Neural cell (in vitro differentiated cells): ENCODE measurements around the gene PRUNE2. TPM values are rescaled to one million over a fixed set of nuclear protein-coding genes. Genes with fewer than 3 reads are reported as not detected.

Experiments used
- H2AFZ ChIP-seq: fragments of 200-600, 300-800 bp; sonication (generic), shearing (Covaris generic); 2 replicates; pipeline ENCODE4 v1.6.0; 2014; ENCODE audit warnings: low read depth, mild to moderate bottlenecking, antibody characterized with exemption, low read length, moderate library complexity
- H3F3A ChIP-seq: fragments of 200-600 bp; shearing (Covaris generic); 2 replicates; pipeline ENCODE4 v1.6.1; 2016; ENCODE audit warnings: mild to moderate bottlenecking, moderate library complexity, mixed read lengths, antibody characterized with exemption, low read length; ENCODE audit not compliant: insufficient read depth, poor library complexity, severe bottlenecking
- H3K27ac ChIP-seq: fragments of 200-600, 300-800 bp; sonication (generic), shearing (Covaris generic); 2 replicates; pipeline ENCODE4 v1.5.1; 2014; ENCODE audit warnings: mild to moderate bottlenecking, low read length, moderate library complexity
- H3K27me3 ChIP-seq: fragments of 300-800, 200-600 bp; sonication (generic), shearing (Covaris generic); 2 replicates; pipeline ENCODE4 v1.6.0; 2014; ENCODE audit warnings: mild to moderate bottlenecking, low read depth, low read length, moderate library complexity; ENCODE audit not compliant: insufficient read depth
- H3K36me3 ChIP-seq: fragments of 300-800, 200-600 bp; sonication (generic), shearing (Covaris generic); 2 replicates; pipeline ENCODE4 v1.5.1; 2014; ENCODE audit warnings: mild to moderate bottlenecking, antibody characterized with exemption, low read length, moderate library complexity; ENCODE audit not compliant: insufficient read depth
- H3K4me2 ChIP-seq: fragments of 300-800, 200-600 bp; sonication (generic), shearing (Covaris generic); 2 replicates; pipeline ENCODE4 v1.6.0; 2014; ENCODE audit warnings: mild to moderate bottlenecking, low read length
- H3K4me3 ChIP-seq: fragments of 300-800, 200-600 bp; sonication (generic), shearing (Covaris generic); 2 replicates; pipeline ENCODE4 v1.5.1; 2014; ENCODE audit warnings: mild to moderate bottlenecking, low read length, moderate library complexity
- H3K79me2 ChIP-seq: fragments of 200-600 bp; shearing (Covaris generic); replicated peaks from 2 replicates; pipeline ENCODE4 v1.6.0; 2014; ENCODE audit warnings: mild to moderate bottlenecking, low read length, moderate library complexity; ENCODE audit not compliant: insufficient read depth
- H3K9ac ChIP-seq: fragments of 300-800, 200-600 bp; sonication (generic), shearing (Covaris generic); 2 replicates; pipeline ENCODE4 v1.6.1; 2016; ENCODE audit warnings: mild to moderate bottlenecking, low read length, mixed read lengths
- H3K9me2 ChIP-seq: fragments of 200-600 bp; shearing (Covaris generic); 2 replicates; pipeline ENCODE4 v1.6.1; 2016; ENCODE audit warnings: mild to moderate bottlenecking, low read length, mixed read lengths; ENCODE audit not compliant: insufficient read depth
- H3K9me3 ChIP-seq: fragments of 200-600, 300-800 bp; sonication (generic), shearing (Covaris generic); 2 replicates; pipeline ENCODE4 v1.6.1; 2016; ENCODE audit warnings: mild to moderate bottlenecking, mixed run types, low read length, moderate library complexity, mixed read lengths
- H4K20me1 ChIP-seq: fragments of 200-600 bp; shearing (Covaris generic); 2 replicates; pipeline ENCODE4 v1.6.1; 2016; ENCODE audit warnings: mild to moderate bottlenecking, mixed run types; ENCODE audit not compliant: insufficient read depth
- CTCF ChIP-seq: fragments of 450-650 bp; IDR thresholded peaks from 2 replicates; pipeline ENCODE4 v1.5.1; 2014; ENCODE audit warnings: antibody characterized with exemption, mild to moderate bottlenecking, moderate library complexity; ENCODE audit not compliant: poor library complexity, severe bottlenecking
- EP300 ChIP-seq: fragments of 450-650 bp; conservative IDR thresholded peaks from 2 replicates; pipeline ENCODE4 v1.6.1; 2014; ENCODE audit warnings: antibody characterized with exemption, mild to moderate bottlenecking, moderate library complexity; ENCODE audit not compliant: poor library complexity, severe bottlenecking
- EZH2 ChIP-seq: fragments of 200-600, 300-800 bp; shearing (Covaris generic), sonication (generic); IDR thresholded peaks from 2 replicates; pipeline ENCODE4 v1.6.1; 2014; ENCODE audit warnings: antibody characterized with exemption, low read length, borderline replicate concordance, mild to moderate bottlenecking; ENCODE audit not compliant: insufficient read depth, poor library complexity, severe bottlenecking
- MXI1 ChIP-seq: fragments of 450-650 bp; conservative IDR thresholded peaks from 2 replicates; pipeline ENCODE4 v1.6.1; 2014; ENCODE audit warnings: antibody characterized with exemption, mild to moderate bottlenecking; ENCODE audit not compliant: poor library complexity, severe bottlenecking
- POLR2AphosphoS5 ChIP-seq: IDR thresholded peaks from 2 replicates; pipeline ENCODE4 v1.6.1; 2012
- RAD21 ChIP-seq: fragments of 450-650 bp; conservative IDR thresholded peaks from 2 replicates; pipeline ENCODE4 v1.6.1; 2014; ENCODE audit warnings: antibody characterized with exemption, mild to moderate bottlenecking, moderate library complexity
- SMC3 ChIP-seq: fragments of 450-650 bp; conservative IDR thresholded peaks from 2 replicates; pipeline ENCODE4 v1.6.1; 2014; ENCODE audit warnings: antibody characterized with exemption, mild to moderate bottlenecking, moderate library complexity; ENCODE audit not compliant: poor library complexity
- TAF1 ChIP-seq: IDR thresholded peaks from 2 replicates; pipeline ENCODE4 v1.6.1; 2012; ENCODE audit warnings: low read depth
- polyA plus RNA-seq: library from polyadenylated mRNA; depleted of rRNA; stranded (reverse); fragments of >200 nt; gene quantifications from 2 replicates; pipeline ENCODE4 v1.2.3, GENCODE V29; 2014
- TF ChIP-seq, protein P1 (sequence below): IDR thresholded peaks from 2 replicates; pipeline ENCODE4 v1.6.1; 2012; ENCODE audit warnings: borderline replicate concordance

Gene PRUNE2
- polyA plus RNA-seq, 1 donor from 2014 or later = 9.7 TPM

DNA sequence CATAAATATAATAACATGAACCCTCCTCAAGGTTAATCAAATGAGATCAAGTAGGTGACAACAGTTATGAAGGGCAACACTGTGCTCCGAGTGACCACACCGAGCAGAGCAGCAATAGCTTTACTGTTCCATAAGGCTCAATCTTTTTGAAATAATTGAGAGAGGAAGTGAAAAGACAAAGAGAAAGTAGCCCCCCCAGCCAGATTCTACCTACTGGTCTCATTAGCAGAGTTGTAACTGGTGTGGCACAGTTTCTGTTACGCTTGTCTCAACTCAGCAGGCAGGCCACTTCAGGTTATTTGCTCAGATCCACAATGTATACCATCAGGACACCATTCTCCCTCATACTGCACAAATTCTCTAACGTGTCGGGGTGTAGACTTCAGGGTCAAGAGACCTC is 14.0 kb downstream of the PRUNE2 start:
- Histone ChIP-seq H3K79me2 (no peaks in the 10 kb centered on the region), H3K4me2 (no peak overlapping the region), H3K27ac (no peak overlapping the region), H3K27me3 (no peaks in the 10 kb centered on the region), H2AFZ (no peak overlapping the region), H4K20me1 (no peaks in the 10 kb centered on the region), H3K9me2 (no peaks in the 10 kb centered on the region), H3F3A (no peaks in the 10 kb centered on the region), H3K4me3 (no peak overlapping the region), H3K9me3 (no peaks in the 10 kb centered on the region), H3K9ac (no peak overlapping the region), H3K36me3 (no peaks in the 10 kb centered on the region)
- no peak for TF ChIP-seq RAD21
- TF ChIP-seq EP300 = no peak

DNA sequence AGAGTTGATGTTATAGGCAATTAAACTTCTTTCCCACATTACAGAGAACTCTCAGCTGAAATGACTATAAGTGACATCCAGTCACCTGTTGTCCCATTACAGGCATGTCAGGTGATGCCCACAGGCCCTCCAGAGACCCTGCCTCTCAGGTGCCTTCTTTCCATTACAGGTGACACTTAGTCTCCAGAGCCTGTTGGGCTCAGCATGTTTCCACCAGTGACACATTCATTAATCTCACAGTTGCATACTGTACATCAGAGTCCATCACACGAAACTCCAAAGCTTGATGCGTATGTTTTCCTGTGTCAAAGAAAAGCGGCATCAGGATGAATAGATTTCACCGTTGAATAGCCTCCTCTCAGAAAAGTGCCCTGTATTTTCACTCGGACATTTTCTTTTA is 14.6 kb downstream of the PRUNE2 start:
- H2AFZ ChIP-seq = no peak overlapping the region
- TF ChIP-seq SMC3 = no peak
- no peak for TF ChIP-seq MXI1
- TF ChIP-seq CTCF = no peak
- TF ChIP-seq TAF1 = no peak
- peak; percentile 76 for TF ChIP-seq EP300
- TF ChIP-seq POLR2AphosphoS5 = peak; percentile 70
- TF ChIP-seq EZH2 = no peak
- TF ChIP-seq, protein P1, sequence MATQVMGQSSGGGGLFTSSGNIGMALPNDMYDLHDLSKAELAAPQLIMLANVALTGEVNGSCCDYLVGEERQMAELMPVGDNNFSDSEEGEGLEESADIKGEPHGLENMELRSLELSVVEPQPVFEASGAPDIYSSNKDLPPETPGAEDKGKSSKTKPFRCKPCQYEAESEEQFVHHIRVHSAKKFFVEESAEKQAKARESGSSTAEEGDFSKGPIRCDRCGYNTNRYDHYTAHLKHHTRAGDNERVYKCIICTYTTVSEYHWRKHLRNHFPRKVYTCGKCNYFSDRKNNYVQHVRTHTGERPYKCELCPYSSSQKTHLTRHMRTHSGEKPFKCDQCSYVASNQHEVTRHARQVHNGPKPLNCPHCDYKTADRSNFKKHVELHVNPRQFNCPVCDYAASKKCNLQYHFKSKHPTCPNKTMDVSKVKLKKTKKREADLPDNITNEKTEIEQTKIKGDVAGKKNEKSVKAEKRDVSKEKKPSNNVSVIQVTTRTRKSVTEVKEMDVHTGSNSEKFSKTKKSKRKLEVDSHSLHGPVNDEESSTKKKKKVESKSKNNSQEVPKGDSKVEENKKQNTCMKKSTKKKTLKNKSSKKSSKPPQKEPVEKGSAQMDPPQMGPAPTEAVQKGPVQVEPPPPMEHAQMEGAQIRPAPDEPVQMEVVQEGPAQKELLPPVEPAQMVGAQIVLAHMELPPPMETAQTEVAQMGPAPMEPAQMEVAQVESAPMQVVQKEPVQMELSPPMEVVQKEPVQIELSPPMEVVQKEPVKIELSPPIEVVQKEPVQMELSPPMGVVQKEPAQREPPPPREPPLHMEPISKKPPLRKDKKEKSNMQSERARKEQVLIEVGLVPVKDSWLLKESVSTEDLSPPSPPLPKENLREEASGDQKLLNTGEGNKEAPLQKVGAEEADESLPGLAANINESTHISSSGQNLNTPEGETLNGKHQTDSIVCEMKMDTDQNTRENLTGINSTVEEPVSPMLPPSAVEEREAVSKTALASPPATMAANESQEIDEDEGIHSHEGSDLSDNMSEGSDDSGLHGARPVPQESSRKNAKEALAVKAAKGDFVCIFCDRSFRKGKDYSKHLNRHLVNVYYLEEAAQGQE = no peak
- TF ChIP-seq RAD21 = no peak
- no peaks in the 10 kb centered on the region for H3F3A ChIP-seq
- no peaks in the 10 kb centered on the region for H3K79me2 ChIP-seq
- no peak overlapping the region for H3K4me3 ChIP-seq
- no peaks in the 10 kb centered on the region for H4K20me1 ChIP-seq
- no peaks in the 10 kb centered on the region for H3K36me3 ChIP-seq
- H3K27ac ChIP-seq = no peak overlapping the region
- no peaks in the 10 kb centered on the region for H3K27me3 ChIP-seq
- H3K4me2 ChIP-seq = no peak overlapping the region
- H3K9me3 ChIP-seq = no peaks in the 10 kb centered on the region
- H3K9me2 ChIP-seq = no peaks in the 10 kb centered on the region
- H3K9ac ChIP-seq = no peak overlapping the region

GRCh38 chr9:76887951-76888350 is 18.0 kb downstream of the PRUNE2 start:
- no peak for TF ChIP-seq RAD21
- H2AFZ ChIP-seq = no peak overlapping the region

More at GRCh38 chr9:76887951-76888350, 18.0 kb downstream of the PRUNE2 start:
- Histone ChIP-seq H3K4me2 (no peak overlapping the region), H3F3A (no peaks in the 10 kb centered on the region), H3K4me3 (no peak overlapping the region), H3K36me3 (no peaks in the 10 kb centered on the region), H3K9me3 (no peaks in the 10 kb centered on the region), H3K9ac (no peak overlapping the region), H3K9me2 (no peaks in the 10 kb centered on the region), H3K27me3 (no peaks in the 10 kb centered on the region), H4K20me1 (no peaks in the 10 kb centered on the region), H3K79me2 (no peaks in the 10 kb centered on the region), H3K27ac (no peak overlapping the region)
